Keratinocyte (primary cell): ENCODE data around the gene NXPH4.

Experiments used
- EZH2 ChIP-seq: IDR thresholded peaks from one replicate; pipeline ENCODE4 v1.6.1; 2012; ENCODE audit warnings: inconsistent platforms, mild to moderate bottlenecking, low read length, moderate library complexity
- TF ChIP-seq, protein P1 (sequence below), 3 experiments: IDR thresholded peaks in 1 of 3; conservative IDR thresholded peaks in 1 of 3; optimal IDR thresholded peaks in 1 of 3; 2 replicates in 2 of 3; 3 replicates in 1 of 3; pipeline versions ENCODE3 to v1.5.1; 2011; ENCODE audit warnings: low read length in 3 of 3, mild to moderate bottlenecking in 3 of 3, moderate library complexity in 2 of 3, control low read depth in 1 of 3, inconsistent platforms in 1 of 3; ENCODE audit not compliant: insufficient read depth in 2 of 3; ENCODE audit errors: extremely low read depth in 1 of 3

DNA sequence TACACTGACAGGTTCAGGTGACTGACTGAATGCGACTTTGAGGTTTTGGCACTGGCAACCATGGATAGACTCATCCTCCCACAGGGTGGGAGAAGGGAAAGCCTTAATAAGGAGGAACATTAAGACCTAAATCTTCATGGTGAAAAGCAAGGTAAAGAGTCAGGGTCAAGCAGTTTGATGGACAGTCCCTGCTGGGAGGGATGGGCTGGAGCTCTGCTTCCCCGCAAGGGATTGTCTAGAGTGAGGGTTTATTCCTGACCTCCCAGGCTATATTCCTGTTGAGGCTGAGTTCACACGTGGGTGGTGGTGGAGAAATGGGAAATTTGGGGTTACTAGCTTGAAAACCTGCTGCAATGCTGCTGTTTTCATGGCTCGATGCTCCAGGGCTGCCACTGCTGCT is 43.8 kb downstream of the NXPH4 start:
- TF ChIP-seq, protein P1, sequence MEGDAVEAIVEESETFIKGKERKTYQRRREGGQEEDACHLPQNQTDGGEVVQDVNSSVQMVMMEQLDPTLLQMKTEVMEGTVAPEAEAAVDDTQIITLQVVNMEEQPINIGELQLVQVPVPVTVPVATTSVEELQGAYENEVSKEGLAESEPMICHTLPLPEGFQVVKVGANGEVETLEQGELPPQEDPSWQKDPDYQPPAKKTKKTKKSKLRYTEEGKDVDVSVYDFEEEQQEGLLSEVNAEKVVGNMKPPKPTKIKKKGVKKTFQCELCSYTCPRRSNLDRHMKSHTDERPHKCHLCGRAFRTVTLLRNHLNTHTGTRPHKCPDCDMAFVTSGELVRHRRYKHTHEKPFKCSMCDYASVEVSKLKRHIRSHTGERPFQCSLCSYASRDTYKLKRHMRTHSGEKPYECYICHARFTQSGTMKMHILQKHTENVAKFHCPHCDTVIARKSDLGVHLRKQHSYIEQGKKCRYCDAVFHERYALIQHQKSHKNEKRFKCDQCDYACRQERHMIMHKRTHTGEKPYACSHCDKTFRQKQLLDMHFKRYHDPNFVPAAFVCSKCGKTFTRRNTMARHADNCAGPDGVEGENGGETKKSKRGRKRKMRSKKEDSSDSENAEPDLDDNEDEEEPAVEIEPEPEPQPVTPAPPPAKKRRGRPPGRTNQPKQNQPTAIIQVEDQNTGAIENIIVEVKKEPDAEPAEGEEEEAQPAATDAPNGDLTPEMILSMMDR (optimal IDR thresholded peaks at IDR 0.05 in 1 of 3, IDR thresholded peaks at IDR 0.05 in 1 of 3, conservative IDR thresholded peaks at IDR 0.05 in 1 of 3; ENCODE audit: extremely low read depth in 1 of 3, insufficient read depth in 2 of 3, low read length in 3 of 3) = no peak
- no peak for TF ChIP-seq EZH2
